ENCODE results near the gene HSD17B12.

Gene HSD17B12

GRCh38 chr11:43689167-43689566 lies 8.6 kb downstream of the HSD17B12 start:
- no peak for DNase-seq

- no peak for DNase-seq
Measured at GRCh38 chr11:43690929-43691725, 10.6 kb downstream of the HSD17B12 start.

DNA sequence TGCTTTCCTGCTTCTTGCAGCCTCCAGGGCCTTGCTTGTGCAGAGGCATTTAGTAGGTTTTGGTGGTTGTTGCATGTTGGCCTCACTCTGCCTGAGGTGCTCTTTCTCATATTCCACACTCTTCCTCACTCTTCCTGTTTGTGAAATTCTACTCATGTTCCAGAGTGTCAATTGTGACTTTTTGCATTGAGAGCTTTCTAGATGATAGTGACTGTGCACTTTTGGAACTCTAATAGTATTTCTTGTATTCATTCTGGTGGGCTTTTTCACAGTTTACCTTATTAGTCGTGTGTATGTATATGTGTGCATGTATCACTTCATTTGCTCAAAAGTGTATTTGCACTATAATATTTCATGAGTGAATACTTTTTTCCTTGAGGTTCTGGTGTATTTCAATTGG lies 11.3 kb downstream of the HSD17B12 start:
- DNase-seq = no peak

DNA sequence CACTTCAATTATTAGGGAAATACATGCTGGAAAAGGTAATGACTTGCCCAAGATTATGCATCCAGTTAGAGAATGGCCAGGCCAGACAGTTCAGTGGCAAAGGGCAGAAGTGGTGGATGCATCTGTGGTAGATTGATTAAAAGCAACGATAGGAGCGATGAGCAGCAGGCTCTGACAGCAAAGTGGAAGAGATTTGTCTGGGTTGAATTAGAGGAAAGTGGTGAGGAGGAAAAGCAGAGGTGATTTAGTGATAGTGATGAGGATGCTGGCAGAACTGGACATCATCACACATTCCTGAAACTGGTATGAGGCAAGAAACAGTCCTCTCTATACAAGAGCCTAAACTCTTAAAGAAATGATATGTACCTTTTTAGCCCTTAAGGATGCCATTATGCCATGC lies 12.5 kb downstream of the HSD17B12 start:
- DNase-seq = no peak

GRCh38 chr11:43693731-43694130 lies 13.2 kb downstream of the HSD17B12 start:
- no peak for DNase-seq

DNA sequence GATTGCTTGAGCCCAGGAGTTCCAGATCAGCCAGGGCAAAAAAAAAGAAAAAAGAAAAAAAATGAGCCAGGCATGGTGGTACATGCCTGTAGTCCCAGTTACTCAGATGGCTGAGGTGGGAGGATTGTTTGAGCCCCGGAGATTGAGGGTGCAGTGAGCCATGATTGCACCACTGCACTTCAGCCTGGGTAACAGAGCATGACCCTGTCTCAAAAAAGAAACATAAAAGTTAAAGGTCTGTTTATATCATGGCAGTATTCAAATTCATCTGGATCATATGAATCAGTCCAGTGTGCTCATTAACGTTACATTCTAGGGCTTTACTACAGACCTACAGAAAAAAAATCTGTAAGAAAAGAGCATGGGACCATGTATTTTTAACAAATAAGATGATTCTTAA lies 13.9 kb downstream of the HSD17B12 start:
- DNase-seq = no peak

- no peak for DNase-seq
Measured at GRCh38 chr11:43697679-43698078, 17.1 kb downstream of the HSD17B12 start.

GRCh38 chr11:43699870-43700269 lies 19.3 kb downstream of the HSD17B12 start:
- no peak for DNase-seq

DNA sequence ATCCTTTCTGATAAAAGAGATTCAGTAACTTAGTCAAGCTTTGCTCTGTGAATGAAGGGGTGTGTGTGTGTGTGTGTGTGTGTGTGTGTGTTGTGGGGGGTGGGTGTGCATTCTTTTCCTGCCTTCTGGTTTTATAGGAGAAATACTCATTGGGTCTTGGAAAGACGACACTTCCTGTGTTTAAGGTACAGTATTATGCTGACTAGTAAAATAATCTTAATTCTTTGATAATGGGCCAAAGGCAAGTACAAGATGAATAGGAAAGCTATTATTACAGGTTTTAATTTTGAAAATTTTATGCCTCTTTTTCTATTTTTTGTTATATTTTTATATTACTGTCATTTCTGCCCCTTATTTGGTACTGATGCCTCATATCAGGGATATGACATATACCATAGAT lies 26.1 kb downstream of the HSD17B12 start:
- no peak for DNase-seq

GRCh38 chr11:43708776-43709175 lies 28.2 kb downstream of the HSD17B12 start:
- no peak for DNase-seq

DNA sequence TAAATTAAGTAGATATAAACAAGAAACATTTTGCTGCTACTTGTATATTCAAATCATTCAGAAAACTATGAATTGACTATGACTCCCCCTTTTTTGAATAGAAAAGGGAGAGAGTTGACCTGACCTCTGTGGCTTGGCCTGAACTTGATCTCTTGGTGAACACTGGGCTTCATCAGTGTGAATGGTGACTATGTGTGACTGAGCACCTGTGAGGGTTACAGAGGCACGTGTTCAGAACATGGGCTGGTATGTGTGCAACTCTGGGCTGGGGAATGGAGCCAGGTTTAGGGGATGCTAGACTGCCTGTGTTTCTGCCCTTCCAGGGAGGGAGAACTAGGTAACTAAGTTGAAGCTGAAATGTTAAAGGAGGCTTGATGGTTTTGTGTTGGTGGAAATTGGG lies 29.2 kb downstream of the HSD17B12 start:
- no peak for DNase-seq

DNA sequence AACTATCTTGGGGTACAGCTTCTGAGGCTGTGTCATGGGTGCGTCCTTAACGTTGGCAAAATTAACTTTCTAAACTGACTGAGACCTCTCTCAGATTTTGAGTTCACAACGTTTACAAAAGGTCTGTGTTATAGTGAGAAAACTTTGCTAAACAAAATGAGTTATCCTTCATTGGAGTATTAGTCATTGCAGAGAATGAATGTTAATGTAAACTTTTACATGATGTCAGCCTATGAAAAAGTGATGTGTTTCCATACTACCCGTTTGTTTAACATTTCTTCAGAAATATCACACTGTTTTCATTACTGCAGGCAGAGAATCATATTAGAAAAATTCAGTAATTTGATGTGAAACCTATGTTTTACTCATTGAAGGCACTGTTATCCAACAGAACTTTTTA lies 32.1 kb downstream of the HSD17B12 start:
- no peak for DNase-seq

GRCh38 chr11:43718373-43718772 lies 37.8 kb downstream of the HSD17B12 start:
- DNase-seq = no peak

DNA sequence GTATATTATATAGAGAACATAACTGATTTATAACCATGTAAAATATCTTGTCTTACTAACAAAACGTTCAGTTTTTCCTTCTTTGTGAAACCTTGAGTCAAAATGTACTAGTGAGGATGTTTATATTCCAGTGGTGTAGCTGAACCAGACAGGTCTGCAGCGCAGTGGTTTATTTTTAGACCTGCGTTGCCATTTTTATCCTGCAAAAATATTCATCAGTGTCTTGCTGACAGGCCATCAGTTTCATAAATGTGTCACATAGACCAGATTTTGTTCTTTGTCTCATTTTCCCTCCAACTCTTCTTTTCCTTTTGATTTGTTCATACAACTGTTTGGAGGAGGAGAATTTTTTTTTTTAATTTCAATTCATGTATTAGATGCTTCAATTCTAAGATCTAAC lies 43.1 kb downstream of the HSD17B12 start:
- no peak for DNase-seq

GRCh38 chr11:43732225-43732624 lies 51.7 kb downstream of the HSD17B12 start:
- DNase-seq = no peak

DNA sequence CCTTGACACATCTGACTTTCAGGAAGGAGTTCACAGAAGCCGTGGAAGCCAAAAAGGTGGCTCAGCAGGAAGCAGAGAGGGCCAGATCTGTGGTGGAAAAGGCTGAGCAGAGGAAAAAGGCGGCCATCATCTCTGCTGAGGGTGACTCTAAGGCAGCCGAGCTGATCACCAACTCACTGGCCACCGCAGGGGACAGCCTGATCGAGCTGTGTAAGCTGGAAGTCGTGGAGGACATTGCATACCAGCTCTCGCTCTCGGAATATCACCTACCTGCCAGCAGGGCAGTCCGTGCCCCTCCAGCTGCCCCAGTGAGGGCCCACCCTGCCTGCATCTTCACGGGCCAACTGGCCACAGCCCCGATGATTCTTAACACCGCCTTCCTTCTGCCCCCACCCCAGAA lies 53.7 kb downstream of the HSD17B12 start:
- DNase-seq = no peak

DNA sequence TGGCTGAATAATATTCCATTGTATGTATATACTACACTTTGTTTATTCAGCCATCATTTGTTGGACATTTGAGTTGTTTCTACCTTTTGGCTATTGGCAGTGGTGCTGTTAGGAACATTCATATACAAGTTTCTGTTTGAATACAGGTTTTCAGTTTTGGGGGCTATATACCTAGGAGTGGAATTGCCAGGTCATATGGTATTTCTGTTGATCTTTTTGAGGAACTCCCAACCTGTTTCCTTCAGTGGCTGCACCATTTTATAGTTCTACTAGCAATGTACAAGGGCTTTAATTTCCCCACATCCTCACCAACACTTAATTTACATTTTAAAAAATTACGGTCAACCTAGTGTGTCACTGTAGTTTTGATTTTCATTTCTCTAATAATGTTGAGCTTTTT lies 54.6 kb downstream of the HSD17B12 start:
- DNase-seq = no peak

- no peak for DNase-seq
Measured at GRCh38 chr11:43735961-43736360, 55.4 kb downstream of the HSD17B12 start.

GRCh38 chr11:43736502-43737200 lies 56.1 kb downstream of the HSD17B12 start:
- no peak for DNase-seq

DNA sequence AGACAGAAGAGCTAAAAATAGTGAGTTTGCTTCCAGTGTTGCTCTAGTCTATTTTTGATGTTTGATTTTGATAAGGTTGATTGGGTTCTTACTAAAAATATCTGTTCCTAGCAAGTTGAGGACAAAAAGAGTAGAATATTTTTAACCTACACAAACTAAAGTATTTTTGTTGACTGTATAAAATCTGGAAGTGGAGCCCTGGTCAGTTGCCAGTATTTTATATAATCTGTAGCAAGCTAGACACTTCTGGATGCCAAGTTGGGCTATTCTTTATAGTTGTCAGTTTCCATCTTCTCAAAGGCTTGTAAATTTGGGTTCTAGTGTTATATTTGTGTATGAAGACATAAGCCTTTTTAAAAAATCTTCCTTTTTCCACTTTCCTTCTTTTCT lies 56.7 kb downstream of the HSD17B12 start:
- no peak for DNase-seq

- no peak for DNase-seq
Measured at GRCh38 chr11:43738600-43739409, 58.3 kb downstream of the HSD17B12 start.

GRCh38 chr11:43746670-43747069 lies 66.1 kb downstream of the HSD17B12 start:
- DNase-seq = no peak

DNA sequence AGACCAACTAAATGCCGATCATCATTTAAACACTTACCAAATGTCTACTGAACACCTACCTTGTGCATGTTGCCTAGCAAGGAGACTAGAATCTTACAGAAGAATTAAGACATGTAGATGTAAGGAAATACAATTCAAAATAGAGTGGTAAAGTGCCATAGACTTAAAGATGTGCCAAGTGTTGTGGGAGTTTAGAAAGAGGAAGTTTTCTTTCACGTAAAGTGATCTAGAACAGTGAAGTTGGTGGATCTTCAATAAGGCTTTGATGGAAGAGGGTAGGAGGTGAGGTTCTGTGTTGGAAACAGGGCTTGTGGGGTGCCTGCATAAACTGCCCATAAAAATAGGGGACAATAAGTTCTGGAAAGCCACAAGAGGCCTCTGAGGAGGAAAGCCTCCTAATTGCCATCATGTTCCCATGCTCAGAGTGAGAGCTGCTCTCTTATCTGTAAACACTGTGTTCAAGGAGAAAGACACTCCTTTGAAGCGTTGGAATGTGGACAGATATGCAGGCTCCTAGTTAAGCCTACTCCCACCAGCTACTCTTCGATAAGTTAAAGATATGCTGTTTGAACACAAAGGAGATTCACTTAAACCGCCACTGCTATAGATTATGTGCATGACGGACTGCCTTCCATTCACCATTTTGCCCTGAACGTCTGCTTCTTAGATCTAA lies 66.7 kb downstream of the HSD17B12 start:
- DNase-seq = no peak
